Stomach (tissue), 4 donors: Measurements from ENCODE around the gene CD58.

Experiments used
- POLR2A ChIP-seq, 4 donors: fragments of 450-650 bp; IDR thresholded peaks; one replicate each; pipeline ENCODE4 v1.6.1; 2016; ENCODE audit warnings: antibody characterized with exemption in 4 of 4, control low read depth in 2 of 4, mild to moderate bottlenecking in 1 of 4, moderate library complexity in 1 of 4
- TF ChIP-seq, protein P1 (sequence below), 7 experiments: fragments of 450-650 bp in 4 of 7; fragments of 200-600 bp in 3 of 7; sonication (generic) in 3 of 7; IDR thresholded peaks; one replicate each; pipeline ENCODE4 v1.5.1; 2016 to 2019; ENCODE audit warnings: antibody characterized with exemption in 7 of 7, control low read depth in 2 of 7, mild to moderate bottlenecking in 1 of 7

DNA sequence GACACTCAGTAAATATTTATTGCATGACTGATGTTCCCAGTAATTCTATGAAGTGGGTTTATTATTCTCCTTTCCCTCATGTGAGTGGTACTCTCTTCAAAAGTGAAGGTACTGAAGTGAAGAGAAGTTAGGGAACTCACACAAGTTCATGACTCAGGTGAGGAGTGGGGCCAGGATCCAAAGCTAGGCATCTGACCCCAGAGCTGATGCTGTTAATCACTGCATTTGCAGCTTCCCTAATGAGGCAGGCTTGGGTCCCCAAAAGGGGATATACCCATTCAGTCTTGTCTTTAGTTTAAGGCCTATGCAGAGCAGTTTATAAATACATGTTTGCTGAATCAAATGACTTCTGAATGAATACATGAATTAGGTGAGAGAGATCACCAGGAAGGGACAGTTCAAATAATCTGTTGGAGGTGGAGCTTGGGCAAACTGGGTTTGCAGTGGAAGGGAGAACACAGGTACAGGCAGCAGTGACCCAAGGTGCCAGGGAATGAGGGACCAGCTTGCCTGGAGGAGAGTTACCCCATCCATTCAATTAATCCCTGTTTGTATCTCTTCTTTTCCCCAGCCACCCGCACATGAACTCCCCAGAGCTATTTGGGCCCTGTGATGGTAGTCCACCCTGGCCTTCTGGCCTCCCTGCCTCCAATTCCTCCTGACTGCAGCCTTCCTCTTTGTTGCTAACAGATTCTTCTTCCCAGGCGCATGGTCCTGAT lies 2.0 kb downstream of the CD58 start:
- TF ChIP-seq, protein P1, sequence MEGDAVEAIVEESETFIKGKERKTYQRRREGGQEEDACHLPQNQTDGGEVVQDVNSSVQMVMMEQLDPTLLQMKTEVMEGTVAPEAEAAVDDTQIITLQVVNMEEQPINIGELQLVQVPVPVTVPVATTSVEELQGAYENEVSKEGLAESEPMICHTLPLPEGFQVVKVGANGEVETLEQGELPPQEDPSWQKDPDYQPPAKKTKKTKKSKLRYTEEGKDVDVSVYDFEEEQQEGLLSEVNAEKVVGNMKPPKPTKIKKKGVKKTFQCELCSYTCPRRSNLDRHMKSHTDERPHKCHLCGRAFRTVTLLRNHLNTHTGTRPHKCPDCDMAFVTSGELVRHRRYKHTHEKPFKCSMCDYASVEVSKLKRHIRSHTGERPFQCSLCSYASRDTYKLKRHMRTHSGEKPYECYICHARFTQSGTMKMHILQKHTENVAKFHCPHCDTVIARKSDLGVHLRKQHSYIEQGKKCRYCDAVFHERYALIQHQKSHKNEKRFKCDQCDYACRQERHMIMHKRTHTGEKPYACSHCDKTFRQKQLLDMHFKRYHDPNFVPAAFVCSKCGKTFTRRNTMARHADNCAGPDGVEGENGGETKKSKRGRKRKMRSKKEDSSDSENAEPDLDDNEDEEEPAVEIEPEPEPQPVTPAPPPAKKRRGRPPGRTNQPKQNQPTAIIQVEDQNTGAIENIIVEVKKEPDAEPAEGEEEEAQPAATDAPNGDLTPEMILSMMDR (IDR thresholded peaks at IDR 0.05) = no peak
- no peak for TF ChIP-seq POLR2A (IDR thresholded peaks at IDR 0.05)
